CD14-positive monocyte (primary cell): Measurements from ENCODE around the gene YAF2. TPM values are rescaled to one million over a fixed set of nuclear protein-coding genes. Genes with fewer than 3 reads are reported as not detected.

Source experiments
- DNase-seq, 3 donors: peaks; one replicate each; pipeline ENCODE4 v3.0.0-alpha.2; 2011 to 2022
- H2AFZ ChIP-seq: 2 replicates; pipeline ENCODE4 v1.6.0; 2012; ENCODE audit warnings: mild to moderate bottlenecking, low read depth, low read length, inconsistent platforms; ENCODE audit not compliant: insufficient read depth, poor library complexity, severe bottlenecking
- H3K27ac ChIP-seq, 2 donors: 1 replicate in 1 of 2; 2 replicates in 1 of 2; pipeline ENCODE4 v1.5.1; 2012 to 2013; ENCODE audit warnings: low read length in 2 of 2, control low read depth in 1 of 2, inconsistent platforms in 1 of 2, low read depth in 1 of 2, mild to moderate bottlenecking in 1 of 2
- H3K27me3 ChIP-seq, 2 donors: one replicate each; pipeline versions ENCODE4 v1.6.0 to v1.6.1; 2011 to 2013; ENCODE audit warnings: low read length in 2 of 2; ENCODE audit not compliant: control insufficient read depth in 2 of 2, insufficient read depth in 2 of 2
- H3K36me3 ChIP-seq, 2 donors: replicated peaks in 1 of 2; 1 replicate in 1 of 2; 2 replicates in 1 of 2; pipeline versions ENCODE4 v1.5.1 to v1.6.1; 2012 to 2013; ENCODE audit warnings: low read length in 2 of 2, control low read depth in 1 of 2, inconsistent platforms in 1 of 2, mild to moderate bottlenecking in 1 of 2; ENCODE audit not compliant: insufficient read depth in 2 of 2, control insufficient read depth in 1 of 2
- H3K4me1 ChIP-seq, 2 donors: 1 replicate in 1 of 2; 2 replicates in 1 of 2; pipeline versions ENCODE4 v1.5.1 to v1.6.1; 2012 to 2013; ENCODE audit warnings: low read length in 2 of 2, control low read depth in 1 of 2, inconsistent platforms in 1 of 2, mild to moderate bottlenecking in 1 of 2, moderate library complexity in 1 of 2; ENCODE audit not compliant: insufficient read depth in 2 of 2, control insufficient read depth in 1 of 2
- H3K4me2 ChIP-seq: replicated peaks from 2 replicates; pipeline ENCODE3; 2012; ENCODE audit warnings: low read length, moderate library complexity, mild to moderate bottlenecking; ENCODE audit not compliant: poor library complexity, severe bottlenecking; ENCODE audit errors: extremely low read depth
- H3K4me3 ChIP-seq, 3 experiments: fragments of 200-600 bp in 1 of 3; sonication (generic) in 1 of 3; replicated peaks in 1 of 3; 1 replicate in 2 of 3; 2 replicates in 1 of 3; pipeline ENCODE4 v1.5.1; 2011 to 2013; ENCODE audit warnings: low read length in 3 of 3, mild to moderate bottlenecking in 3 of 3, control low read depth in 2 of 3, low read depth in 2 of 3, inconsistent platforms in 1 of 3, moderate library complexity in 1 of 3
- H3K79me2 ChIP-seq: 2 replicates; pipeline ENCODE4 v1.6.0; 2012; ENCODE audit warnings: mild to moderate bottlenecking, control low read depth, inconsistent platforms, low read length, moderate library complexity; ENCODE audit not compliant: insufficient read depth
- H3K9ac ChIP-seq: 2 replicates; pipeline ENCODE4 v1.6.0; 2017; ENCODE audit warnings: low read length, mild to moderate bottlenecking; ENCODE audit not compliant: insufficient read depth, poor library complexity, severe bottlenecking
- H3K9me3 ChIP-seq, 2 donors: replicated peaks in 1 of 2; 1 replicate in 1 of 2; 2 replicates in 1 of 2; pipeline versions ENCODE4 v1.5.1 to v1.6.1; 2012 to 2013; ENCODE audit warnings: low read length in 2 of 2, control low read depth in 1 of 2; ENCODE audit not compliant: control insufficient read depth in 1 of 2, insufficient read depth in 1 of 2
- H4K20me1 ChIP-seq: 2 replicates; pipeline ENCODE4 v1.6.0; 2012; ENCODE audit warnings: mild to moderate bottlenecking, low read length, control low read depth, moderate library complexity; ENCODE audit not compliant: insufficient read depth
- H3K27ac Mint-ChIP-seq, 7 donors: one replicate each; pipeline ENCODE4 v1.8.0; 2020; ENCODE audit warnings: mild to moderate bottlenecking in 7 of 7, mixed read lengths in 7 of 7, moderate library complexity in 6 of 7, inconsistent platforms in 2 of 7
- H3K27me3 Mint-ChIP-seq, 3 donors: one replicate each; pipeline ENCODE4 v1.8.0; 2021 to 2022; ENCODE audit warnings: low read depth in 3 of 3, mild to moderate bottlenecking in 3 of 3, mixed read lengths in 3 of 3, moderate library complexity in 3 of 3, inconsistent platforms in 1 of 3
- H3K36me3 Mint-ChIP-seq, 2 donors: one replicate each; pipeline ENCODE4 v1.8.0; 2020; ENCODE audit warnings: mixed read lengths in 2 of 2, inconsistent platforms in 1 of 2, mild to moderate bottlenecking in 1 of 2
- H3K4me1 Mint-ChIP-seq: one replicate; pipeline ENCODE4 v1.8.0; 2020; ENCODE audit warnings: mild to moderate bottlenecking, mixed read lengths
- H3K4me3 Mint-ChIP-seq, 2 donors: one replicate each; pipeline ENCODE4 v1.8.0; 2020; ENCODE audit warnings: mild to moderate bottlenecking in 2 of 2, mixed read lengths in 2 of 2, moderate library complexity in 1 of 2
- H3K9me3 Mint-ChIP-seq, 7 donors: one replicate each; pipeline ENCODE4 v1.8.0; 2020 to 2022; ENCODE audit warnings: mixed read lengths in 7 of 7, mild to moderate bottlenecking in 6 of 7, moderate library complexity in 6 of 7, inconsistent platforms in 2 of 7
- CTCF ChIP-seq: fragments of 200-600 bp; IDR thresholded peaks from one replicate; pipeline ENCODE4 v1.8.0; 2022; ENCODE audit warnings: antibody characterized with exemption, mild to moderate bottlenecking
- WGBS: methylation state at CpG from one replicate; pipeline ENCODE4 v1.1.5; 2013; ENCODE audit warnings: missing lambda C conversion rate; ENCODE audit not compliant: insufficient coverage; 5-methylcytosine and 5-hydroxymethylcytosine counted together
- intact Hi-C, 2 donors: fragments of 100-400 bp; cut with micrococcal nuclease; formaldehyde crosslinking; loops; one replicate each; pipeline versions ENCODE4 v1.15.0 to v1.15.1; 2023
- polyA plus RNA-seq, 3 donors: library from polyadenylated mRNA; depleted of rRNA in 1 of 3; unstranded in 2 of 3; stranded (reverse) in 1 of 3; fragments of 300-500 nt in 2 of 3; fragments of >200 nt in 1 of 3; fragmentation: Illumina TruSeq in 2 of 3; gene quantifications; 1 replicate in 2 of 3; 2 replicates in 1 of 3; pipeline ENCODE4 v1.2.3, GENCODE V29; 2012 to 2021

Gene YAF2
- polyA plus RNA-seq, 3 donors: 6.2 to 11.0 (median 8.5) TPM

DNA sequence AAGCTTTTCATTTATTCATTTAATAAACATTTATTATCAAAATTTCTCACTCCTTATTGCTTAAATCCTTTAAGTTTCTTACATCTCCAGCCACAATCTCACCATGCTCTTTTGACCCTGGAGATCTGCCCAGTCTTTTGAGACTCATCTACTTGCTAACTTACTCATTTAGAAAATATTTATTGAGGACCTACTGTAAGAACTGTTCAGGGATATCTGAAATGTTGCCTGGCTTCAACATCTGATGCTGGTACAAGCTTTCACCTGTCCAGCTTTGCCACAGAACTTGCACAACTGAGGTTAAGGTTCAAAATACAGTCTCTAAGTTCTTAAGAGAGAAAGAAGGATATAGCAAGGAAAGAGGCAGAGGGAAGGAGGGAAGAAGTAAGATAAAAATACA, 75.9 kb downstream of the YAF2 start:
- TF ChIP-seq CTCF: no peak
- no peak overlapping the region for H3K4me3 ChIP-seq
- no peak overlapping the region for H2AFZ ChIP-seq
- Mint-ChIP-seq H3K36me3 (peaks cover 29% of the 10 kb centered on the region in 2 donors), H3K9me3 (no peaks in the 10 kb centered on the region), H3K27ac (no peak overlapping the region), H3K27me3 (no peaks in the 10 kb centered on the region), H3K4me1 (no peaks in the 10 kb centered on the region), H3K4me3 (no peak overlapping the region)
- H3K4me1 ChIP-seq: no peaks in the 10 kb centered on the region
- H4K20me1 ChIP-seq: no peaks in the 10 kb centered on the region
- peaks cover 28 to 41% of the 10 kb centered on the region in 2 donors for H3K36me3 ChIP-seq
- no peaks in the 10 kb centered on the region for H3K27me3 ChIP-seq
- no peak for DNase-seq
- intact Hi-C loops: no loop called here
- H3K27ac ChIP-seq: no peak overlapping the region
- H3K79me2 ChIP-seq: no peaks in the 10 kb centered on the region
- H3K9me3 ChIP-seq: no peaks in the 10 kb centered on the region
- H3K4me2 ChIP-seq: no peak overlapping the region
- H3K9ac ChIP-seq: no peak overlapping the region

- Histone ChIP-seq H3K4me1 (no peaks in the 10 kb centered on the region), H3K9ac (no peak overlapping the region), H3K9me3 (no peaks in the 10 kb centered on the region), H2AFZ (no peak overlapping the region), H3K27ac (no peak overlapping the region), H3K79me2 (no peaks in the 10 kb centered on the region), H3K36me3 (peaks cover 28 to 48% of the 10 kb centered on the region in 2 donors), H3K27me3 (no peaks in the 10 kb centered on the region), H3K4me2 (no peak overlapping the region), H4K20me1 (no peaks in the 10 kb centered on the region), H3K4me3 (no peak overlapping the region)
- no peak for TF ChIP-seq CTCF
- DNase-seq: no peak
- Mint-ChIP-seq H3K27ac (peak overlapping the region in 1 of 7 donors; percentile 27), H3K9me3 (no peaks in the 10 kb centered on the region), H3K4me1 (no peaks in the 10 kb centered on the region), H3K36me3 (peaks cover 28 to 29% of the 10 kb centered on the region in 2 donors), H3K4me3 (no peak overlapping the region), H3K27me3 (no peaks in the 10 kb centered on the region)
- no CpG with 5 or more reads among the region's 1 CpG for WGBS
- intact Hi-C loops: no loop called here
Observed at GRCh38 chr12:42161529-42161928, 76.5 kb downstream of the YAF2 start.
